SK-N-SH treated with all-trans-retinoic acid at 6 μM for 48 hours (cell line): Measurements from ENCODE around the gene ZC3H12C.

Source experiments
- PATZ1 ChIP-seq: fragments of 250-450 bp; sonication (Bioruptor Pico); IDR thresholded peaks from 2 replicates; pipeline ENCODE4 v1.8.0; 2020; ENCODE audit warnings: mild to moderate bottlenecking, moderate library complexity, borderline replicate concordance
- ZFP3 ChIP-seq: fragments of 250-450 bp; sonication (Bioruptor Pico); IDR thresholded peaks from 2 replicates; pipeline ENCODE4 v1.5.0; 2020; ENCODE audit warnings: mild to moderate bottlenecking, moderate library complexity
- ZNF8 ChIP-seq: fragments of 450-650 bp; formaldehyde crosslinking; IDR thresholded peaks from 2 replicates; pipeline ENCODE4 v1.5.0; 2020; ENCODE audit warnings: mild to moderate bottlenecking, moderate library complexity

- TF ChIP-seq ZFP3 (CRISPR knock-in tag) = no peak
- TF ChIP-seq ZNF8 (CRISPR knock-in tag) = no peak
- no peak for TF ChIP-seq PATZ1 (CRISPR knock-in tag)
Measured at GRCh38 chr11:110153474-110153873, 60.3 kb downstream of the ZC3H12C start.
